Trophoblast cell (in vitro differentiated cells and primary cell): ENCODE data around the gene SLC22A23.

Experiments
- DNase-seq, 2 donors: peaks; one replicate each; pipeline ENCODE4 v3.0.0-alpha.2; 2016
- H2AFZ ChIP-seq: 2 replicates; pipeline ENCODE4 v1.6.1; 2013; ENCODE audit warnings: low read length, moderate library complexity, mild to moderate bottlenecking; ENCODE audit not compliant: insufficient read depth, poor library complexity
- H2AK5ac ChIP-seq: 2 replicates; pipeline ENCODE4 v1.6.1; 2013; ENCODE audit warnings: mild to moderate bottlenecking, low read length
- H2BK120ac ChIP-seq: 2 replicates; pipeline ENCODE4 v1.6.1; 2013; ENCODE audit warnings: low read length, mild to moderate bottlenecking, moderate library complexity; ENCODE audit not compliant: insufficient read depth, poor library complexity
- H2BK12ac ChIP-seq: 2 replicates; pipeline ENCODE4 v1.6.1; 2013; ENCODE audit warnings: mild to moderate bottlenecking, low read length, moderate library complexity
- H2BK5ac ChIP-seq: 2 replicates; pipeline ENCODE4 v1.6.1; 2013; ENCODE audit warnings: low read length, low read depth, moderate library complexity, mild to moderate bottlenecking; ENCODE audit not compliant: poor library complexity
- H3K14ac ChIP-seq: 2 replicates; pipeline ENCODE4 v1.6.1; 2013; ENCODE audit warnings: mild to moderate bottlenecking, low read length
- H3K18ac ChIP-seq: 2 replicates; pipeline ENCODE4 v1.6.1; 2013; ENCODE audit warnings: mild to moderate bottlenecking, low read length
- H3K23ac ChIP-seq: 2 replicates; pipeline ENCODE4 v1.6.1; 2013; ENCODE audit warnings: low read length
- H3K27ac ChIP-seq: 2 replicates; pipeline ENCODE4 v1.5.1; 2013; ENCODE audit warnings: low read depth, mild to moderate bottlenecking, inconsistent platforms, low read length, moderate library complexity
- H3K27me3 ChIP-seq: 2 replicates; pipeline ENCODE4 v1.6.1; 2013; ENCODE audit warnings: inconsistent platforms, mild to moderate bottlenecking, low read length, moderate library complexity; ENCODE audit not compliant: insufficient read depth
- H3K36me3 ChIP-seq, 2 experiments: 1 replicate in 1 of 2; 2 replicates in 1 of 2; pipeline ENCODE4 v1.6.1; 2013; ENCODE audit warnings: low read length in 2 of 2, mild to moderate bottlenecking in 2 of 2, moderate library complexity in 1 of 2; ENCODE audit not compliant: insufficient read depth in 2 of 2, control insufficient read depth in 1 of 2
- H3K4ac ChIP-seq: 2 replicates; pipeline ENCODE4 v1.6.1; 2013; ENCODE audit warnings: low read depth, mild to moderate bottlenecking, low read length, moderate library complexity
- H3K4me1 ChIP-seq, 2 experiments: 1 replicate in 1 of 2; 2 replicates in 1 of 2; pipeline ENCODE4 v1.6.1; 2013; ENCODE audit warnings: low read length in 2 of 2, mild to moderate bottlenecking in 2 of 2, moderate library complexity in 1 of 2; ENCODE audit not compliant: insufficient read depth in 2 of 2, control insufficient read depth in 1 of 2
- H3K4me2 ChIP-seq: 2 replicates; pipeline ENCODE4 v1.6.1; 2013; ENCODE audit warnings: inconsistent platforms, mild to moderate bottlenecking, low read length, moderate library complexity
- H3K4me3 ChIP-seq: 2 replicates; pipeline ENCODE4 v1.5.1; 2013; ENCODE audit warnings: mild to moderate bottlenecking, low read depth, low read length, inconsistent platforms
- H3K79me1 ChIP-seq: one replicate; pipeline ENCODE4 v1.6.1; 2013; ENCODE audit warnings: low read length
- H3K79me2 ChIP-seq: 2 replicates; pipeline ENCODE4 v1.6.1; 2013; ENCODE audit warnings: low read length, mild to moderate bottlenecking; ENCODE audit not compliant: control insufficient read depth, insufficient read depth, poor library complexity
- H3K9ac ChIP-seq: 2 replicates; pipeline ENCODE4 v1.6.1; 2013; ENCODE audit warnings: mild to moderate bottlenecking, low read length
- H3K9me3 ChIP-seq: 2 replicates; pipeline ENCODE4 v1.6.1; 2013; ENCODE audit warnings: low read depth, mild to moderate bottlenecking, control low read depth, inconsistent platforms, low read length; ENCODE audit not compliant: insufficient read depth
- H4K12ac ChIP-seq: 2 replicates; pipeline ENCODE4 v1.6.1; 2013; ENCODE audit warnings: low read depth, mild to moderate bottlenecking, low read length, moderate library complexity
- H4K8ac ChIP-seq: 2 replicates; pipeline ENCODE4 v1.6.1; 2013; ENCODE audit warnings: low read depth, mild to moderate bottlenecking, low read length, moderate library complexity
- H4K91ac ChIP-seq: one replicate; pipeline ENCODE4 v1.6.1; 2013; ENCODE audit warnings: low read depth, mild to moderate bottlenecking, low read length, moderate library complexity
- WGBS: extraction: QIAGEN DNeasy Blood & Tissue Kit; methylation state at CpG from one replicate; pipeline ENCODE4 v1.1.7; 2013; ENCODE audit warnings: missing lambda C conversion rate; ENCODE audit not compliant: insufficient read length, insufficient coverage; ENCODE audit errors: extremely low coverage; 5-methylcytosine and 5-hydroxymethylcytosine counted together

Gene SLC22A23

DNA sequence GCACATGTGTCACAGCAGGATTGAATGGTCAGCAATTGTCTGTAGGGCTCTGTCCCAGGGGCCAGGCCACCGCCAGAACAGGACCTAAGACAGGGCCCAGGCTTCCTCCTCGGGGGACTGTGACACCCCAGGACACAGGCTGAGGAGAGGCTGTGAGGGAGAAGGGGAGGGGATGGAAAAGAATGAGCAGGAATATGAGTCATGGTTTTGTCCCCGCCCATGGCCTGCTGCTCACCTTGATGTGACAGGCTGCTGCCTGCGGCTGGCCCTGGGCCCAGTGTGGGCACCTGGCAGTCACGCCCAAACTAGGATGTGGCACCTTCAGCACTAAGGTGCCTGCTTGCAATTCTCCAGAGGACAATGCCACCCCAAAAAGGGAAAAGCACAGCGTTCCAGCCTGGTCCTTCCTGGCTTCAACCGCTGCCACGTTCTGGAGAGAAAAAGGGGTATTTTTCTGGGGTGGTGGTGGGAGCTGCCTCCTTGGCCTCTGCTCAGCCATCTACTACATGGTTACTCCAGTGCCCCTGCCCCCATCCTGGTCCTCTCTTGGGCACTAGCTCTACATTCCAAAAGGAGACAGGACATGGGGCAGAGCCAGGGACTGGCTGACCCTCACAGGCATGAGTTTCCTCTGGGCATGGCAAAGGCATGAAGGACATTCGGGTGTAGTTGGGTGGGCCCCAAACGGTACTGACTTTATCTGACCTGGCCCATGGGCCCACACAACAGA lies 93.4 kb downstream of the SLC22A23 start:
- Histone ChIP-seq H3K79me1 (no peaks in the 10 kb centered on the region), H3K23ac (no peak overlapping the region), H3K4me2 (no peak overlapping the region), H3K9ac (no peak overlapping the region), H3K27ac (no peak overlapping the region), H3K4me1 (peaks cover 10 to 16% of the 10 kb centered on the region in 2 experiments), H3K14ac (no peak overlapping the region), H2AK5ac (peak overlapping the region; percentile 39), H3K79me2 (no peaks in the 10 kb centered on the region), H2BK12ac (no peak overlapping the region), H3K4ac (no peak overlapping the region), H2BK120ac (no peak overlapping the region), H3K18ac (peak overlapping the region; percentile 20), H4K12ac (no peak overlapping the region), H3K4me3 (no peak overlapping the region), H4K8ac (no peak overlapping the region), H2AFZ (no peak overlapping the region), H3K9me3 (peaks cover 3% of the 10 kb centered on the region), H4K91ac (no peak overlapping the region), H3K27me3 (no peaks in the 10 kb centered on the region), H2BK5ac (no peak overlapping the region), H3K36me3 (peaks cover 6 to 9% of the 10 kb centered on the region in 2 experiments)
- peak in 1 of 2 donors; percentile 29 for DNase-seq
- WGBS = no CpG with 5 or more reads among the region's 10 CpGs

DNA sequence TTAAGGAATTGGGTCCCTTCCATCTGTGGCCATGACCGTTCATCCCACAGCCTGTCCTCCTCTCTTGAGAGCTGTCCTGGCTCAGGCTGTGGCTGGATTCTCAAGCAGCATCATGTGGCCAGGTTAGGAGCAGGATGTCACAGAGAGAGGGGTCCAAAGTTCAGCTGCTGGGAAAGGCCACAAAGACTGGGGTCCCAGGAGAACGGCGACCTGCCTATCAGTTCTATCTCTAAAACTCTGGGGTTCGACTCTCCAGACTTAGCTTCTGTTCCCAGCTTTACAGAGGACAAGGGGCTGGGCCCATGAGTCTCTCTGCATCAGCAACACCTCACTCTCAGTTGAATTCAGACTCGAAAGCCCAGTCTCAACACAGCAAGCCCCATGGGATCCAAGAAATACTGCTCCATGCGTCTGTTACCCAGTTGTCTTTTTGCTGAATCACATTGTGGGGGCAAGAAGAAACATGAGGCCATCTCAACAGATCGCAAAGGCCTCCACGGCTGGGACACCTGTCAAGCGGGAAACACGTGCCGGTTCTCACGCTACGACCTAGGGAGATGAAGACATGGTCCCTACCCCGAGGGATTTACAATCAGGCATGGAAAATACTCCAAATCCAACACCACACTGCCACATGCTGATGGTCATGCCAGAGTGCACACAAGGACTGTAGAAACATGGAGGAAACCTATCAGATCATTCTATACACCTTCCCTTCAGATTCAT lies 95.4 kb downstream of the SLC22A23 start:
- no peak overlapping the region for H3K4me2 ChIP-seq
- no peaks in the 10 kb centered on the region for H3K27me3 ChIP-seq
- no peak overlapping the region for H2BK5ac ChIP-seq
- H4K8ac ChIP-seq = no peak overlapping the region
- H3K18ac ChIP-seq = peak overlapping the region; percentile 41
- peaks cover 10 to 16% of the 10 kb centered on the region in 2 experiments for H3K4me1 ChIP-seq
- H3K36me3 ChIP-seq = peaks cover 3 to 7% of the 10 kb centered on the region in 2 experiments
- H3K14ac ChIP-seq = no peak overlapping the region
- no peak overlapping the region for H3K4ac ChIP-seq
- H3K23ac ChIP-seq = no peak overlapping the region
- no peak overlapping the region for H2BK12ac ChIP-seq
- no peak for DNase-seq
- H2AK5ac ChIP-seq = no peak overlapping the region
- no peaks in the 10 kb centered on the region for H3K79me2 ChIP-seq
- WGBS = no CpG with 5 or more reads among the region's 14 CpGs
- H2AFZ ChIP-seq = no peak overlapping the region
- H3K9me3 ChIP-seq = peaks cover 3% of the 10 kb centered on the region
- no peaks in the 10 kb centered on the region for H3K79me1 ChIP-seq
- no peak overlapping the region for H3K27ac ChIP-seq
- H4K12ac ChIP-seq = no peak overlapping the region
- no peak overlapping the region for H3K4me3 ChIP-seq
- no peak overlapping the region for H2BK120ac ChIP-seq
- H3K9ac ChIP-seq = no peak overlapping the region
- H4K91ac ChIP-seq = no peak overlapping the region

DNA sequence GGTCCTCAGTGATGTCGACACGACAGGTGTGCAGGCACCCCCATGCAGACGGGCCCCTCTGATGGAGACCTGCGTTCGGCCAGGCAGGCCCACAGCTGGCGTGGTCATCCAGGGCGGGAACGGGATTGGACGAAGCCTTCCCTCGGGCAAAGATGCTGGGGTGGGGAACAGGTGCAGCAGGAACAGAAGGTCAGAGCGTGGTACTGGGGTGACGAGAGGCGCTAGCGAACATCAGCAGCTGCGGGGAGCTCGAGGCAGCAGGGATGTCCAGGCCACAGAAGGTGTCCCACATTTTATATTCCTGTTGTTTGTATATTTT lies 96.2 kb downstream of the SLC22A23 start:
- Histone ChIP-seq H3K79me1 (no peaks in the 10 kb centered on the region), H4K12ac (no peak overlapping the region), H3K18ac (no peak overlapping the region), H3K9me3 (peaks cover 3% of the 10 kb centered on the region), H2BK5ac (no peak overlapping the region), H3K23ac (no peak overlapping the region), H2BK12ac (no peak overlapping the region), H3K79me2 (no peaks in the 10 kb centered on the region), H3K4me3 (no peak overlapping the region), H2AK5ac (no peak overlapping the region), H3K4ac (no peak overlapping the region), H3K4me1 (peaks cover 10 to 16% of the 10 kb centered on the region in 2 experiments), H2AFZ (no peak overlapping the region), H3K14ac (no peak overlapping the region), H3K27me3 (no peaks in the 10 kb centered on the region), H3K27ac (no peak overlapping the region), H4K91ac (no peak overlapping the region), H2BK120ac (no peak overlapping the region), H3K9ac (no peak overlapping the region), H4K8ac (no peak overlapping the region), H3K36me3 (peaks cover 3 to 7% of the 10 kb centered on the region in 2 experiments), H3K4me2 (no peak overlapping the region)
- WGBS = no CpG with 5 or more reads among the region's 16 CpGs
- no peak for DNase-seq

DNA sequence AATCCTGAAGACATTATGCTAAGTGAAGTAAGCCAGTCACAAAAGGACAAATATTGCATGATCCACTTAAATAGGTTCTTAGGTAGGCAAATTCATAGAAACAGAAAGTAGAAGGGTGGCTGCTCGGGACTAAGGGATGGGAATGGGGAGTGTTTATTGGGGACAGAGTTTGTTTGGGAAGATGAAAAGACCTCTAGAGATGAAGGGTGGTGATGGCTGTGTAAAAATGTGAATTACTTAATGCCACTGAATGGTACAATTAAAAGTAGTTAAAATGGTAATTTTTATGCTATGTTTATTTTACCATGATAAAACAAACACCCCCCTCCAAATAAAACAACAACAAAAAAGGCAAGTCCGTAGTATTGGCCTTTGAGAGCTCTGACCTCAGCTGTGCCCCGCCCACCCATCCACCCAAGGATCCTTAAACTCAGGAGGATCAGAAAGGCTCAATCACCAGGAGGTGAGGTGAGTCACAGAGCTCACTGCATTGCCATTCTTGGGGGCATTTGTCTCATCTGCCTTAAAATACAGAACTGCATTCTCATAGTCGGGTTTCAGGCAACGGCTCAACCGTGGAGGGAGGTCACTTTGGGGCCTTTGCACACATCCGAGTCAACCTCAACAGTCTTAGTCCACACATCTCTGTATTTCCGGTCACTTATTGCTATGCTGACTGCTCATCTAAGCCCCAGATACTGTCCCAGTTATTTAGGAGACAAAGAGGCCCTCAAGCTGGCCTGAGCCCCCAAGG lies 96.7 kb downstream of the SLC22A23 start:
- H2BK5ac ChIP-seq = no peak overlapping the region
- no CpG with 5 or more reads among the region's 8 CpGs for WGBS
- H3K23ac ChIP-seq = no peak overlapping the region
- H3K79me1 ChIP-seq = no peaks in the 10 kb centered on the region
- peaks cover 10 to 16% of the 10 kb centered on the region in 2 experiments for H3K4me1 ChIP-seq
- H2BK120ac ChIP-seq = no peak overlapping the region
- H3K27ac ChIP-seq = no peak overlapping the region
- H3K9me3 ChIP-seq = peaks cover 3% of the 10 kb centered on the region
- H3K4me3 ChIP-seq = no peak overlapping the region
- no peaks in the 10 kb centered on the region for H3K27me3 ChIP-seq
- H3K36me3 ChIP-seq = peaks cover 3 to 7% of the 10 kb centered on the region in 2 experiments
- no peak overlapping the region for H3K9ac ChIP-seq
- H4K12ac ChIP-seq = no peak overlapping the region
- no peak overlapping the region for H2AK5ac ChIP-seq
- H3K4me2 ChIP-seq = no peak overlapping the region
- H2BK12ac ChIP-seq = no peak overlapping the region
- no peak overlapping the region for H4K91ac ChIP-seq
- no peak overlapping the region for H4K8ac ChIP-seq
- no peak overlapping the region for H3K4ac ChIP-seq
- no peak for DNase-seq
- H3K14ac ChIP-seq = no peak overlapping the region
- H2AFZ ChIP-seq = no peak overlapping the region
- H3K18ac ChIP-seq = no peak overlapping the region
- H3K79me2 ChIP-seq = no peaks in the 10 kb centered on the region
